Small intestine (tissue), 7 donors: ENCODE data around the gene CCDC138. TPM values are rescaled to one million over a fixed set of nuclear protein-coding genes. Genes with fewer than 3 reads are reported as not detected.

ENCODE experiments used
- DNase-seq, 2 donors: peaks; one replicate each; pipeline versions ENCODE4 v3.0.0 to v3.0.0-alpha.2; 2013
- FAIRE-seq: peaks from 2 replicates; lab custom pipeline; 2012; peaks lifted over from hg19 to GRCh38; lab: Jason Lieb, UNC
- H3K27ac ChIP-seq, 3 donors: one replicate each; pipeline ENCODE4 v1.5.1; 2013; ENCODE audit warnings: low read length in 2 of 3, mild to moderate bottlenecking in 2 of 3, control low read depth in 1 of 3, inconsistent platforms in 1 of 3, low read depth in 1 of 3, moderate library complexity in 1 of 3
- H3K27me3 ChIP-seq, 3 donors: one replicate each; pipeline ENCODE4 v1.6.1; 2013; ENCODE audit warnings: low read length in 3 of 3, inconsistent platforms in 1 of 3; ENCODE audit not compliant: control insufficient read depth in 3 of 3, insufficient read depth in 3 of 3
- H3K36me3 ChIP-seq, 3 donors: one replicate each; pipeline ENCODE4 v1.6.1; 2013; ENCODE audit warnings: low read length in 3 of 3, inconsistent platforms in 1 of 3, low read depth in 1 of 3, mild to moderate bottlenecking in 1 of 3, moderate library complexity in 1 of 3; ENCODE audit not compliant: control insufficient read depth in 3 of 3, insufficient read depth in 2 of 3
- H3K4me1 ChIP-seq, 3 donors: one replicate each; pipeline ENCODE4 v1.6.1; 2013; ENCODE audit warnings: low read length in 2 of 3, inconsistent platforms in 1 of 3, low read depth in 1 of 3, mild to moderate bottlenecking in 1 of 3, moderate library complexity in 1 of 3; ENCODE audit not compliant: control insufficient read depth in 3 of 3, insufficient read depth in 2 of 3
- H3K4me3 ChIP-seq, 3 donors: one replicate each; pipeline ENCODE4 v1.5.1; 2013; ENCODE audit warnings: low read length in 3 of 3, control low read depth in 1 of 3, inconsistent platforms in 1 of 3, low read depth in 1 of 3, mild to moderate bottlenecking in 1 of 3, moderate library complexity in 1 of 3
- H3K9me3 ChIP-seq, 2 donors: one replicate each; pipeline ENCODE4 v1.6.1; 2013; ENCODE audit warnings: low read depth in 1 of 2, low read length in 1 of 2; ENCODE audit not compliant: control insufficient read depth in 2 of 2, insufficient read depth in 1 of 2
- WGBS, 3 donors: extraction: QIAGEN DNeasy Blood & Tissue Kit; methylation state at CpG; one replicate each; pipeline ENCODE4 v1.1.7; 2013; 5-methylcytosine and 5-hydroxymethylcytosine counted together
- polyA plus RNA-seq, 4 donors: library from polyadenylated mRNA; stranded (reverse) in 3 of 4; unstranded in 1 of 4; fragments of 200-250 nt in 3 of 4; fragments of 120-200 nt in 1 of 4; gene quantifications; one replicate each; pipeline versions ENCODE4 v1.2.1 to v1.2.3, GENCODE V29; 2013
- donor health status: healthy with polysubstance abuse.
- donor health status: control.
- donor health status: control.
- donor health status: Bipolar disorder and iron deficiency.
- donor health status: healthy.

CCDC138 gene
- polyA plus RNA-seq, 4 donors: 0.89 to 6.2 (median 2.2) TPM

- 81 to 84% (median 84%) methylated on average over 21 of the region's 21 CpGs for WGBS, 3 donors
- no peak for DNase-seq
Measured at GRCh38 chr2:108911807-108912628, 125.4 kb downstream of the CCDC138 start.

GRCh38 chr2:108912629-108912902 is 126.0 kb downstream of the CCDC138 start:
- no peak for DNase-seq
- FAIRE-seq: no peak
- Histone ChIP-seq H3K4me3 (no peak overlapping the region), H3K27ac (no peak overlapping the region), H3K27me3 (no peaks in the 10 kb centered on the region), H3K4me1 (no peaks in the 10 kb centered on the region), H3K36me3 (no peaks in the 10 kb centered on the region), H3K9me3 (no peaks in the 10 kb centered on the region)
- WGBS, 3 donors: 77 to 90% (median 79%) methylated on average over 5 of the region's 5 CpGs

More at GRCh38 chr2:108911807-108912628, 125.4 kb downstream of the CCDC138 start:
- no peak for FAIRE-seq
- Histone ChIP-seq H3K9me3 (no peaks in the 10 kb centered on the region), H3K27ac (no peak overlapping the region), H3K4me1 (no peaks in the 10 kb centered on the region), H3K4me3 (no peak overlapping the region), H3K36me3 (no peaks in the 10 kb centered on the region), H3K27me3 (no peaks in the 10 kb centered on the region)

- no peaks in the 10 kb centered on the region for H3K27me3 ChIP-seq
- no peak overlapping the region for H3K27ac ChIP-seq
- WGBS, 3 donors: 67 to 78% (median 76%) methylated on average over 15 of the region's 15 CpGs
- FAIRE-seq (no peak), DNase-seq (no peak)
- H3K4me3 ChIP-seq: no peak overlapping the region
- H3K9me3 ChIP-seq: no peaks in the 10 kb centered on the region
- no peaks in the 10 kb centered on the region for H3K4me1 ChIP-seq
- no peaks in the 10 kb centered on the region for H3K36me3 ChIP-seq
Measured at GRCh38 chr2:108916122-108916795, 129.7 kb downstream of the CCDC138 start.

GRCh38 chr2:108916796-108917421 is 130.3 kb downstream of the CCDC138 start:
- no peak overlapping the region for H3K27ac ChIP-seq
- no peak overlapping the region for H3K4me3 ChIP-seq
- DNase-seq (peak in 1 of 2 donors; percentile 23), FAIRE-seq (no peak)
- 24 to 40% (median 31%) methylated on average over 14 of the region's 14 CpGs for WGBS, 3 donors
- no peaks in the 10 kb centered on the region for H3K36me3 ChIP-seq
- H3K4me1 ChIP-seq: no peaks in the 10 kb centered on the region
- no peaks in the 10 kb centered on the region for H3K27me3 ChIP-seq
- H3K9me3 ChIP-seq: no peaks in the 10 kb centered on the region

- Histone ChIP-seq H3K4me3 (no peak overlapping the region), H3K36me3 (no peaks in the 10 kb centered on the region), H3K4me1 (no peaks in the 10 kb centered on the region), H3K9me3 (no peaks in the 10 kb centered on the region), H3K27me3 (no peaks in the 10 kb centered on the region), H3K27ac (no peak overlapping the region)
- DNase-seq: no peak
- no peak for FAIRE-seq
- 35 to 73% (median 46%) methylated on average over 5 of the region's 5 CpGs for WGBS, 3 donors
Measured at GRCh38 chr2:108917526-108917925, 131.0 kb downstream of the CCDC138 start.

GRCh38 chr2:108918156-108918874 is 131.7 kb downstream of the CCDC138 start:
- Histone ChIP-seq H3K27ac (no peak overlapping the region), H3K4me1 (no peaks in the 10 kb centered on the region), H3K36me3 (no peaks in the 10 kb centered on the region), H3K9me3 (no peaks in the 10 kb centered on the region), H3K4me3 (no peak overlapping the region), H3K27me3 (peaks cover 0 to 2% (median 0%) of the 10 kb centered on the region in 3 donors)
- no peak for DNase-seq
- FAIRE-seq: no peak
- WGBS, 3 donors: 93 to 94% (median 93%) methylated on average over 15 of the region's 15 CpGs

GRCh38 chr2:108918941-108919341 is 132.4 kb downstream of the CCDC138 start:
- FAIRE-seq (no peak), DNase-seq (peak in 1 of 2 donors; percentile 46)
- Histone ChIP-seq H3K27ac (no peak overlapping the region), H3K4me3 (no peak overlapping the region), H3K36me3 (no peaks in the 10 kb centered on the region), H3K27me3 (peaks cover 0 to 2% (median 0%) of the 10 kb centered on the region in 3 donors), H3K4me1 (no peaks in the 10 kb centered on the region), H3K9me3 (no peaks in the 10 kb centered on the region)
- 41 to 89% (median 64%) methylated on average over 14 of the region's 14 CpGs for WGBS, 3 donors
